Endothelial cell of umbilical vein (primary cell): Measurements from ENCODE around the gene HOXA11. TPM values are rescaled to one million over a fixed set of nuclear protein-coding genes. Genes with fewer than 3 reads are reported as not detected.

Source experiments
- BruUV-seq: library from RNA; stranded (reverse); fragments of 400-500 nt; replicated peaks from 2 replicates; lab custom pipeline; 2021; lab: Mats Ljungman, UMichigan
- CTCF ChIA-PET: fragments of 300-600, 350-600 bp; sonication (Branson Sonifier 250); formaldehyde crosslinking; loops from one replicate; lab custom pipeline; 2021; ENCODE audit warnings: antibody characterized with exemption, inconsistent platforms; lab: Charles Lee
- POLR2A ChIA-PET: fragments of 300-600, 350-600 bp; sonication (Branson Sonifier 250); formaldehyde crosslinking; loops from one replicate; lab custom pipeline; 2021; ENCODE audit warnings: antibody characterized with exemption, inconsistent platforms; lab: Charles Lee
- DNase-seq: peaks from one replicate; pipeline ENCODE4 v3.0.0-alpha.2; 2011; ENCODE audit warnings: low read depth, low spot score
- FAIRE-seq: peaks from 2 replicates; lab custom pipeline; 2011; peaks lifted over from hg19 to GRCh38; lab: Jason Lieb, UNC
- H2AFZ ChIP-seq: 2 replicates; pipeline ENCODE4 v1.6.0; 2012; ENCODE audit warnings: low read depth, low read length, control low read depth, inconsistent platforms
- H3K27ac ChIP-seq: 2 replicates; pipeline ENCODE4 v1.5.1; 2011; ENCODE audit warnings: low read depth, mild to moderate bottlenecking, control low read depth, low read length, moderate library complexity; ENCODE audit not compliant: insufficient read depth
- H3K27me3 ChIP-seq, 2 experiments: 2 replicates each; pipeline versions ENCODE4 v1.6.0 to v1.6.1; 2011; ENCODE audit warnings: low read length in 2 of 2, mixed read lengths in 1 of 2; ENCODE audit not compliant: control insufficient read depth in 2 of 2, insufficient read depth in 2 of 2
- H3K36me3 ChIP-seq, 2 experiments: 2 replicates in 1 of 2; 3 replicates in 1 of 2; pipeline ENCODE4 v1.5.1; 2011; ENCODE audit warnings: low read length in 2 of 2, mild to moderate bottlenecking in 1 of 2, moderate library complexity in 1 of 2; ENCODE audit not compliant: control insufficient read depth in 2 of 2, insufficient read depth in 2 of 2; ENCODE audit errors: extremely low read depth in 1 of 2
- H3K4me1 ChIP-seq: 3 replicates; pipeline ENCODE4 v1.5.1; 2011; ENCODE audit warnings: mild to moderate bottlenecking, low read length; ENCODE audit not compliant: control insufficient read depth, insufficient read depth; ENCODE audit errors: extremely low read depth
- H3K4me2 ChIP-seq: 2 replicates; pipeline ENCODE4 v1.6.1; 2011; ENCODE audit warnings: low read length, control low read depth, mixed read lengths; ENCODE audit not compliant: insufficient read depth
- H3K4me3 ChIP-seq, 3 experiments: fragments of 200-600 bp in 1 of 3; sonication (generic), shearing (Covaris generic) in 1 of 3; replicated peaks in 1 of 3; 2 replicates each; pipeline ENCODE4 v1.5.1; 2011 to 2016; ENCODE audit warnings: control low read depth in 3 of 3, low read length in 3 of 3, mild to moderate bottlenecking in 2 of 3, inconsistent platforms in 1 of 3, low read depth in 1 of 3, moderate library complexity in 1 of 3; ENCODE audit not compliant: insufficient read depth in 1 of 3
- H3K79me2 ChIP-seq: 2 replicates; pipeline ENCODE4 v1.6.0; 2012; ENCODE audit warnings: low read length, inconsistent platforms; ENCODE audit not compliant: control insufficient read depth, insufficient read depth
- H3K9ac ChIP-seq: replicated peaks from 2 replicates; pipeline ENCODE3; 2011; ENCODE audit warnings: low read length, control low read depth; ENCODE audit not compliant: insufficient read depth; ENCODE audit errors: extremely low read depth
- H3K9me1 ChIP-seq: replicated peaks from 3 replicates; pipeline ENCODE4 v1.6.0; 2011; ENCODE audit warnings: mild to moderate bottlenecking, low read length; ENCODE audit not compliant: control insufficient read depth, insufficient read depth; ENCODE audit errors: extremely low read depth
- H3K9me3 ChIP-seq: replicated peaks from 2 replicates; pipeline ENCODE4 v1.5.1; 2012; ENCODE audit warnings: low read length, inconsistent platforms; ENCODE audit not compliant: control insufficient read depth, insufficient read depth
- H4K20me1 ChIP-seq: replicated peaks from 2 replicates; pipeline ENCODE3; 2011; ENCODE audit warnings: mild to moderate bottlenecking, low read length; ENCODE audit not compliant: control insufficient read depth, insufficient read depth; ENCODE audit errors: extremely low read depth
- EZH2 ChIP-seq: IDR thresholded peaks from 2 replicates; pipeline ENCODE4 v1.6.1; 2012; ENCODE audit warnings: borderline replicate concordance, low read depth, mild to moderate bottlenecking, moderate library complexity, low read length, inconsistent platforms; ENCODE audit not compliant: severe bottlenecking
- POLR2AphosphoS5 ChIP-seq: IDR thresholded peaks from 2 replicates; pipeline ENCODE4 v1.6.1; 2012; ENCODE audit warnings: low read depth, mild to moderate bottlenecking, control low read depth, low read length, moderate library complexity; ENCODE audit not compliant: insufficient read depth
- dilution Hi-C: fragments of 300-500 bp; cut with MboI; formaldehyde crosslinking; loops from one replicate; pipeline ENCODE4 v1.15.0; 2019; ENCODE audit warnings: low sequenced_read_pairs; ENCODE audit not compliant: extremely low pct_ligation_motif_present
- intact Hi-C: fragments of 100-400 bp; cut with micrococcal nuclease; formaldehyde crosslinking; loops from one replicate; pipeline ENCODE4 v1.10.0; 2022
- polyA plus RNA-seq, 4 experiments: library from polyadenylated mRNA; depleted of rRNA in 3 of 4; stranded (reverse) in 3 of 4; unstranded in 1 of 4; fragments of >200 nt; gene quantifications; 2 replicates each; pipeline versions ENCODE4 v1.2.1 to v1.2.3, GENCODE V29; 2011 to 2012; ENCODE audit warnings: missing spikeins in 1 of 4
- total RNA-seq: library from RNA; stranded (reverse); gene quantifications from 2 replicates; pipeline ENCODE4 v1.2.3, GENCODE V29; 2021

HOXA11 gene
- total and polyA plus RNA-seq, 2 donors (not counting 3 experiments of a cell fraction or from before 2014, with no cell fraction given), result 10.4 to 16.7 TPM

GRCh38 chr7:27199849-27200760, 15.1 kb upstream of the HOXA11 start, which contains the start of gene HOXA13:
Gene HOXA13 (minus strand): TSS chr7:27200091. CDS start chr7:27200077, 14 bp downstream.
- Histone ChIP-seq H3K4me1 (peaks cover 18% of the 10 kb centered on the region), H3K9me3 (no peaks in the 10 kb centered on the region), H4K20me1 (no peaks in the 10 kb centered on the region), H3K9me1 (no peaks in the 10 kb centered on the region), H3K9ac (no peak within 1 kb of the TSS), H3K4me2 (peak within 1 kb of the TSS; percentile 75), H2AFZ (peak within 1 kb of the TSS; percentile 75), H3K27ac (no peak within 1 kb of the TSS), H3K36me3 (no peaks in the 10 kb centered on the region), H3K4me3 (peak within 1 kb of the TSS; percentile 19 to 47 (median 34)), H3K27me3 (peaks cover 75 to 94% of the 10 kb centered on the region in 2 experiments), H3K79me2 (no peaks in the 10 kb centered on the region)
- intact Hi-C loops, result loop anchor here (1.0 to 2.0 kb wide), 2 partner anchors 39 to 376 kb away; no protein-coding TSS in a partner anchor
- ChIA-PET CTCF (interaction anchor here (0.7 to 2.9 kb wide), 18 partner anchors 9 to 896 kb away, joined by 3 to 24 read pairs (median 4); partner anchors contain the start of gene HOXA11), POLR2A (no interaction called here)
- FAIRE-seq (peak; percentile 40), DNase-seq (no peak)
- TF ChIP-seq EZH2 (peak; percentile 53), POLR2AphosphoS5 (no peak)
- BruUV-seq, result no TSS peak
- dilution Hi-C loops, result no loop called here

GRCh38 chr7:27198871-27199801, 14.1 kb upstream of the HOXA11 start:
- peak overlapping the region in 2 of 3 experiments; percentile 1 to 24 for H3K4me3 ChIP-seq
- ChIA-PET POLR2A (no interaction called here), CTCF (interaction anchor here (0.7 to 2.9 kb wide), 22 partner anchors 8 to 897 kb away, joined by 3 to 24 read pairs (median 4); partner anchors contain the start of gene HOXA11)
- H3K27me3 ChIP-seq, result peaks cover 74 to 94% of the 10 kb centered on the region in 2 experiments
- dilution Hi-C loops (no loop called here), intact Hi-C loops (no loop called here)
- BruUV-seq, result no TSS peak
- peak overlapping the region; percentile 65 for H3K4me2 ChIP-seq
- no peaks in the 10 kb centered on the region for H3K9me3 ChIP-seq
- DNase-seq, result no peak
- peak; percentile 4 for FAIRE-seq
- peak overlapping the region; percentile 56 for H2AFZ ChIP-seq
- no peak overlapping the region for H3K27ac ChIP-seq
- no peaks in the 10 kb centered on the region for H3K9me1 ChIP-seq
- H4K20me1 ChIP-seq, result no peaks in the 10 kb centered on the region
- H3K9ac ChIP-seq, result no peak overlapping the region
- no peaks in the 10 kb centered on the region for H3K79me2 ChIP-seq
- peaks cover 16% of the 10 kb centered on the region for H3K4me1 ChIP-seq
- H3K36me3 ChIP-seq, result no peaks in the 10 kb centered on the region
- TF ChIP-seq POLR2AphosphoS5 (no peak), EZH2 (peak; percentile 70)
